GM12891 (cell line): ENCODE measurements around the gene CDH6.

Experiments
- POLR2A ChIP-seq: IDR thresholded peaks from 2 replicates; pipeline ENCODE4 v1.6.1; 2011; ENCODE audit warnings: low read depth, low read length, control low read depth
- POLR2AphosphoS5 ChIP-seq: IDR thresholded peaks from 2 replicates; pipeline ENCODE4 v1.6.1; 2011; ENCODE audit warnings: low read depth, low read length, control low read depth
- TAF1 ChIP-seq: IDR thresholded peaks from 2 replicates; pipeline ENCODE4 v1.6.1; 2011; ENCODE audit warnings: low read depth, low read length, control low read depth

- TF ChIP-seq TAF1 (no peak), POLR2A (no peak), POLR2AphosphoS5 (no peak)
Measured at GRCh38 chr5:31193591-31194467, at the start of gene CDH6.
